Right lobe of liver (tissue), 6 donors: ENCODE results near the gene OR5B12. TPM values are rescaled to one million over a fixed set of nuclear protein-coding genes. Genes with fewer than 3 reads are reported as not detected.

Experiments used
- ATAC-seq, 4 donors: fragments of 200-7000 bp; cut with Tn5 transposase; one replicate each; pipeline ENCODE4 v1.9.1; 2020; ENCODE audit warnings: mild to moderate bottlenecking in 4 of 4, moderate library complexity in 4 of 4
- DNase-seq, 3 donors: peaks; one replicate each; pipeline ENCODE4 v3.0.0-alpha.2; 2020
- H3K27ac ChIP-seq, 3 donors: fragments of 200-600 bp; one replicate each; pipeline ENCODE4 v1.8.0; 2022
- H3K27me3 ChIP-seq, 2 donors: fragments of 200-600 bp; one replicate each; pipeline ENCODE4 v1.8.0; 2022
- H3K36me3 ChIP-seq, 4 donors: fragments of 200-600 bp; sonication (generic) in 1 of 4; one replicate each; pipeline versions ENCODE4 v1.5.1 to v1.8.0; 2017 to 2022; ENCODE audit warnings: control low read depth in 1 of 4
- H3K4me1 ChIP-seq, 4 donors: fragments of 200-600 bp; sonication (generic) in 1 of 4; one replicate each; pipeline versions ENCODE4 v1.5.1 to v1.8.0; 2017 to 2022; ENCODE audit warnings: control low read depth in 1 of 4
- H3K4me3 ChIP-seq, 3 donors: fragments of 200-600 bp; one replicate each; pipeline ENCODE4 v1.8.0; 2022
- H3K9me3 ChIP-seq, 4 donors: fragments of 200-600 bp; sonication (generic) in 1 of 4; one replicate each; pipeline versions ENCODE4 v1.5.1 to v1.8.0; 2017 to 2022; ENCODE audit warnings: control low read depth in 1 of 4
- CTCF ChIP-seq, 4 donors: fragments of 200-600 bp in 3 of 4; fragments of 450-650 bp in 1 of 4; IDR thresholded peaks; one replicate each; pipeline versions ENCODE4 v1.5.1 to v1.8.0; 2016 to 2022; ENCODE audit warnings: antibody characterized with exemption in 4 of 4, mild to moderate bottlenecking in 2 of 4
- POLR2A ChIP-seq: fragments of 450-650 bp; IDR thresholded peaks from one replicate; pipeline ENCODE4 v1.6.1; 2017; ENCODE audit warnings: antibody characterized with exemption, mild to moderate bottlenecking
- WGBS: methylation state at CpG from one replicate; pipeline ENCODE4 v1.1.6; 2018; ENCODE audit warnings: low coverage, low lambda C conversion rate; ENCODE audit not compliant: insufficient coverage; ENCODE audit errors: missing lambda C conversion rate; 5-methylcytosine and 5-hydroxymethylcytosine counted together
- intact Hi-C, 2 donors: fragments of 100-400 bp; cut with DNase I; formaldehyde crosslinking; loops; one replicate each; pipeline versions ENCODE4 v1.11.2 to v1.14.1; 2022
- total RNA-seq, 6 experiments: library from RNA; depleted of rRNA in 2 of 6; stranded (reverse); fragments of >200 nt in 2 of 6; fragmentation: NEBNext Ultra II Directional in 3 of 6; extraction: Animal tissue kit (Norgen Biotek cat#: 25700) in 3 of 6; gene quantifications; one replicate each; pipeline versions ENCODE4 v1.1.0 to v1.2.4, GENCODE V29; 2016 to 2023
- donor health status: DM: no; HTN: yes; CAD: no.
- donor health status: DM: no; HTN: no; CAD: no.
- donor health status: DM: no; HTN: no; CAD: no.
- donor health status: DM: no; HTN: yes; CAD: no.
- donor health status: DM: no; HTN: yes; CAD: no.

Gene OR5B12
- total RNA-seq, 6 experiments from 2014 or later: not detected

DNA sequence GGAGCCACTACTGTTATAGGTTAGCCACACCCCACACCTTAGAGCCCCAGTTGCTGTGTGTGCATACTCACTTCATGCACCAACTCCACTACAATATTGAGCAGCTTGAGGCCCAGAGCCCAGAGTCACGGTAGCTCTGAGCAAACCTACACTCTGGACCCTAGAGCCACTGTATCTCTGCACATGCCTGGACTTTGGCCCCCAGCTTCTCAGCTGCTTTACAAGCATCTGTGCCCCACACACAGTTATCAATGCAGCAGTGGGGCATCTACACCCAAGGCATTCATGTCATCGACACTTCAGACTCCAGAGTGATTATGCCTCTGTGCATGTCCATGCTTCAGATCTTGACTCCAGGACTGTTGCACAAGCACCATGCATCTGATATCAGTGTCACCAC lies 2.3 kb upstream of the OR5B12 start:
- no peak overlapping the region for H3K27ac ChIP-seq
- no peak for TF ChIP-seq CTCF (IDR thresholded peaks at IDR 0.05)
- no peak for TF ChIP-seq POLR2A

DNA sequence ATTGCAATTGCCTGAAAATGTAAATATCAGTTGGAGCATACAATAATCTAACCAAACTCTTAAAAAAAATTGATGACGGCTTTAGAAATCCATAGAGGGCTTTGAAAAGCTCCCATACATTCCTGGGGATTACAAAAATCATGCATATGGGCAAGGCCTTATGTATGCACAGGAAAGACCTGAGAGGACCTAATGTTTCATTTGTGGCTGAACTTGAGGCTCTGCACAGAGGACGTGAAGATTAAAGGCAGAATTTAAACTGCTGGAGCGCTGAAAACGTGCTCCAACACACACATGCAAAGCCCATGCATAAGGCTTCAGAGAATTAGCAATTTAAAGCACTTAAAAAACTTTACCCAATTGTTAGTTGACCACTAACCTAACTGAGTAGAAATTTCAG lies 3.5 kb downstream of the OR5B12 start:
- Histone ChIP-seq H3K36me3 (no peaks in the 10 kb centered on the region), H3K4me3 (no peak overlapping the region), H3K4me1 (no peaks in the 10 kb centered on the region), H3K27me3 (no peaks in the 10 kb centered on the region), H3K27ac (no peak overlapping the region), H3K9me3 (no peaks in the 10 kb centered on the region)
- intact Hi-C loops: no loop called here
- no peak for TF ChIP-seq CTCF (IDR thresholded peaks at IDR 0.05)
- no peak for TF ChIP-seq POLR2A
- no peak for ATAC-seq
- WGBS: 10% methylated on average over 4 of the region's 4 CpGs
- no peak for DNase-seq

More for the DNA sequence above, 2.3 kb upstream of the OR5B12 start:
- DNase-seq (no peak), ATAC-seq (no peak)
- 60% methylated on average over 1 of the region's 2 CpGs for WGBS
- no peaks in the 10 kb centered on the region for H3K36me3 ChIP-seq
- H3K4me1 ChIP-seq: no peaks in the 10 kb centered on the region
- H3K4me3 ChIP-seq: no peak overlapping the region
- no peaks in the 10 kb centered on the region for H3K27me3 ChIP-seq
- no peaks in the 10 kb centered on the region for H3K9me3 ChIP-seq
- intact Hi-C loops: no loop called here

DNA sequence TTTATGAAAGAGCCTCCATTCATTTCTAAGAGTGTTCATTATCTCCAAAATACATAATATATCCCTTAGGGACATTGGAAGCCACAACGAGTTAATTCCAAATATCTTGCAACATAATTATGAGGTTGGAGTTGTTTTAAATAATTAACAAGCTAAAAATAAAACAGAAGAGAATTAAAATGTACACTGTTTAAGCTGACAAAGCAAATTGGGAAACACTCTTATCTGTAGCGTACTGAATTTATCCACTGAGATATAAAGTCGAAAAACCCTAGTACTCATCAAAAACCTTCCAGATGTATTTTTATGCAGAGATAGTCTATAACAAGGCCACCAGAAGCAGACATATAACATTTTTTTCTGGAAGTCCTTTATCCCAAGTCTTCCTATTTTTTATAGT lies 7.8 kb downstream of the OR5B12 start:
- Histone ChIP-seq H3K4me3 (no peak overlapping the region), H3K9me3 (no peaks in the 10 kb centered on the region), H3K27ac (no peak overlapping the region), H3K4me1 (no peaks in the 10 kb centered on the region), H3K27me3 (no peaks in the 10 kb centered on the region), H3K36me3 (no peaks in the 10 kb centered on the region)
- no peak for TF ChIP-seq CTCF (IDR thresholded peaks at IDR 0.05)
- ATAC-seq (no peak), DNase-seq (no peak)
- intact Hi-C loops: no loop called here
- WGBS: 56% methylated on average over 3 of the region's 3 CpGs

- intact Hi-C loops: no loop called here
- Histone ChIP-seq H3K4me1 (no peaks in the 10 kb centered on the region), H3K9me3 (no peaks in the 10 kb centered on the region), H3K27ac (no peak overlapping the region), H3K36me3 (no peaks in the 10 kb centered on the region), H3K4me3 (no peak overlapping the region), H3K27me3 (no peaks in the 10 kb centered on the region)
- DNase-seq (no peak), ATAC-seq (no peak)
- TF ChIP-seq CTCF (IDR thresholded peaks at IDR 0.05) (no peak), POLR2A (no peak)
- WGBS: 33% methylated on average over 3 of the region's 3 CpGs
These were observed 8.3 kb downstream of the OR5B12 start for GRCh38 chr11:58433638-58434203.

DNA sequence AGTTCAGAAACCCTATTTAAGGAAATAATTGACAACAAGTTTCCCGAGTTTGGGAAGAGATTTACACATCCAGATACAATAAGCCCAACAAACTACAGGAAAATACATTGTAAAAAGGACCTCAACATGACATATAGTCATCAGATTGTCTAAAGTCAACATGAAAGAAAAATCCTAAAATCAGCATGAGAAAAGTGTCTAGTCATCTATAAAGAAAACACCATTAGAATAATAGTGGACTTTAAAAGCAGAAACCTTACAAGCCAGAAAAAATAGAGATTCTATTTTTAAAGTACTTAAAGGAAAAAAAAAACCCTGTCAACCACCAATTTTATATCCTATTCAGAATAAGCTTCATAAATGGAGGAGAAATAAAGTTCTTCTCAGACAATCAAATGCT lies 12.8 kb downstream of the OR5B12 start:
- TF ChIP-seq CTCF (IDR thresholded peaks at IDR 0.05) (no peak), POLR2A (no peak)
- 5% methylated on average over 1 of the region's 1 CpG for WGBS
- ATAC-seq: no peak
- H3K27me3 ChIP-seq: no peaks in the 10 kb centered on the region
- H3K36me3 ChIP-seq: no peaks in the 10 kb centered on the region
- no peak overlapping the region for H3K4me3 ChIP-seq
- H3K27ac ChIP-seq: no peak overlapping the region
- DNase-seq: no peak
- H3K4me1 ChIP-seq: no peaks in the 10 kb centered on the region
- intact Hi-C loops: no loop called here
- H3K9me3 ChIP-seq: no peaks in the 10 kb centered on the region
